Measurements from ENCODE around the gene NRL. TPM values are rescaled to one million over a fixed set of nuclear protein-coding genes. Genes with fewer than 3 reads are reported as not detected.

NRL gene
- total and polyA plus RNA-seq, 9 of the 15 experiments (the other 6 are each of a cell fraction or from before 2014, with no cell fraction given) = 0.07 to 2.7 (median 1.4) TPM; not detected in 1

GRCh38 chr14:24122416-24122815, 7.7 kb upstream of the NRL start:
- Histone ChIP-seq H3K4me3 (no peak overlapping the region), H3K9ac (ENCODE audit: insufficient read depth in 1 of 2, low read depth in 2 of 2, low read length in 2 of 2) (no peak overlapping the region), H3K27ac (ENCODE audit: extremely low read depth, low read depth, low read length) (no peak overlapping the region), H3K9me1 (ENCODE audit: control insufficient read depth, insufficient read depth, low read length) (no peaks in the 10 kb centered on the region), H2AFZ (ENCODE audit: low read depth, low read length) (no peak overlapping the region), H3K9me3 (replicated peaks; ENCODE audit: control insufficient read depth, insufficient read depth, low read depth, low read length) (no peaks in the 10 kb centered on the region), H3K4me1 (replicated peaks in 1 of 2; ENCODE audit: control insufficient read depth in 2 of 2, insufficient read depth in 2 of 2, low read length in 2 of 2) (peaks cover 6 to 12% of the 10 kb centered on the region in 2 experiments; a peak in 4 of 5 replicates), H3K27me3 (ENCODE audit: control insufficient read depth in 2 of 2, insufficient read depth in 2 of 2, low read length in 2 of 2) (no peaks in the 10 kb centered on the region), H4K20me1 (replicated peaks; ENCODE audit: control insufficient read depth, insufficient read depth, low read length) (no peaks in the 10 kb centered on the region), H3K79me2 (ENCODE audit: control insufficient read depth, insufficient read depth, low read length) (no peaks in the 10 kb centered on the region), H3K36me3 (ENCODE audit: control insufficient read depth, insufficient read depth, low read length) (peaks cover 51% of the 10 kb centered on the region; the same call in 2 of the 3 replicates), H3K4me2 (ENCODE audit: insufficient read depth, low read length) (no peak overlapping the region)
- WGBS (ENCODE audit: insufficient coverage, low coverage, missing lambda C conversion rate) = no CpG with 5 or more reads among the region's 4 CpGs
- no TSS peak for BruUV-seq (replicated peaks)
- in situ Hi-C loops (cut with MboI) (no loop called here), intact Hi-C loops (cut with micrococcal nuclease) (no loop called here)
- ATAC-seq (no peak; the same call in 2 of the 3 replicates), DNase-seq (ENCODE audit: extremely low read depth in 1 of 4, low spot score in 3 of 4) (no peak), FAIRE-seq (no peak)
- POLR2A ChIA-PET = interaction anchor here (1.0 kb wide), 1 partner anchor 8 kb away, joined by 3 read pairs; the partner anchor contains the start of genes DCAF11 and NRL
- CTCF ChIA-PET (ENCODE audit: low intra/inter-chr PET ratio) = no interaction called here
- no peak for TF ChIP-seq ZNF589 (CRISPR knock-in tag; IDR thresholded peaks at IDR 0.05; ENCODE audit: low read depth)
- TF ChIP-seq SRF (CRISPR knock-in tag; IDR thresholded peaks at IDR 0.05) = no peak
- no peak for TF ChIP-seq L3MBTL2 (IDR thresholded peaks at IDR 0.05)
- TF ChIP-seq ETV1 (tag; conservative IDR thresholded peaks at IDR 0.05; ENCODE audit: low read depth) = no peak
- no peak for TF ChIP-seq RAD21 (CRISPR knock-in tag; conservative IDR thresholded peaks at IDR 0.05 in 1 of 2, IDR thresholded peaks at IDR 0.05 in 1 of 2)
- no peak for TF ChIP-seq ZNF639 (CRISPR knock-in tag; conservative IDR thresholded peaks at IDR 0.05 in 1 of 2, IDR thresholded peaks at IDR 0.05 in 1 of 2)
- TF ChIP-seq ZSCAN32 (CRISPR knock-in tag; IDR thresholded peaks at IDR 0.05) = no peak
- no peak for TF ChIP-seq GMEB1 (CRISPR knock-in tag; IDR thresholded peaks at IDR 0.05)
- no peak for TF ChIP-seq ZBTB1 (CRISPR knock-in tag; IDR thresholded peaks at IDR 0.05; ENCODE audit: borderline replicate concordance, low read depth)
- no peak for TF ChIP-seq PCBP2 (IDR thresholded peaks at IDR 0.05; ENCODE audit: low read depth, low read length, poor library complexity, severe bottlenecking)
- no peak for TF ChIP-seq KDM5B (IDR thresholded peaks at IDR 0.05; ENCODE audit: insufficient replicate concordance, low read depth, low read length)
- no peak for TF ChIP-seq ZNF551 (CRISPR knock-in tag; IDR thresholded peaks at IDR 0.05)
- TF ChIP-seq SREBF1 (IDR thresholded peaks at IDR 0.05; ENCODE audit: borderline replicate concordance, low read depth, low read length) = no peak
- no peak for TF ChIP-seq GATAD2A (IDR thresholded peaks at IDR 0.05)
- no peak for TF ChIP-seq GTF2E2 (tag; IDR thresholded peaks at IDR 0.05)
- TF ChIP-seq ZNF146 (CRISPR knock-in tag; IDR thresholded peaks at IDR 0.05; ENCODE audit: unreplicated experiment) = no peak
- no peak for TF ChIP-seq MLX (CRISPR knock-in tag; conservative IDR thresholded peaks at IDR 0.05)
- no peak for TF ChIP-seq TAF1 (IDR thresholded peaks at IDR 0.05; ENCODE audit: control insufficient read depth, extremely low read depth, insufficient read depth, low read length, severe bottlenecking)
- TF ChIP-seq ZNF76 (CRISPR knock-in tag; IDR thresholded peaks at IDR 0.05; ENCODE audit: borderline replicate concordance) = no peak
